GM21390 (cell line): ENCODE data around the gene TWF2.
A peak's percentile ranks its signal among the peaks of the same experiment; 100 is the strongest.

ENCODE experiments used
- ATAC-seq: cut with Tn5 transposase; IDR thresholded peaks from one replicate; pipeline ENCODE4 v1.9.1; 2021; ENCODE audit not compliant: unreplicated experiment

The TWF2 gene

GRCh38 chr3:52204337-52205073 lies 34.5 kb downstream of the TWF2 start:
- no peak for ATAC-seq

GRCh38 chr3:52203701-52204100 lies 35.3 kb downstream of the TWF2 start:
- no peak for ATAC-seq

GRCh38 chr3:52202384-52203077 lies 36.4 kb downstream of the TWF2 start:
- ATAC-seq, result no peak

- no peak for ATAC-seq
These were observed 37.8 kb downstream of the TWF2 start for GRCh38 chr3:52200981-52201679.

GRCh38 chr3:52198643-52199608 lies 40.0 kb downstream of the TWF2 start:
- ATAC-seq, result peak; percentile 1

GRCh38 chr3:52197842-52198625 lies 40.9 kb downstream of the TWF2 start, which contains the start of gene ALAS1:
ALAS1 (plus strand) TSS chr3:52198160; CDS start chr3:52199242, 1,082 bp downstream.
- ATAC-seq, result peak; percentile 73

- ATAC-seq, result no peak
These were observed 41.5 kb downstream of the TWF2 start for GRCh38 chr3:52197499-52197841.

- ATAC-seq, result no peak
These were observed 42.0 kb downstream of the TWF2 start for GRCh38 chr3:52196977-52197376.

GRCh38 chr3:52195823-52196331 lies 43.1 kb downstream of the TWF2 start:
- no peak for ATAC-seq

- no peak for ATAC-seq
These were observed 43.7 kb downstream of the TWF2 start for GRCh38 chr3:52195291-52195597.

- ATAC-seq, result no peak
These were observed 44.3 kb downstream of the TWF2 start for GRCh38 chr3:52194485-52195290.

GRCh38 chr3:52193065-52193464 lies 45.9 kb downstream of the TWF2 start:
- no peak for ATAC-seq

- no peak for ATAC-seq
These were observed 47.3 kb downstream of the TWF2 start for GRCh38 chr3:52191663-52192062.

- ATAC-seq, result no peak
These were observed 48.5 kb downstream of the TWF2 start for GRCh38 chr3:52190294-52191074.

- no peak for ATAC-seq
These were observed 50.4 kb downstream of the TWF2 start for GRCh38 chr3:52188556-52188955.

- ATAC-seq, result no peak
These were observed 52.2 kb downstream of the TWF2 start for GRCh38 chr3:52186729-52187128.

- ATAC-seq, result no peak
These were observed 53.1 kb downstream of the TWF2 start for GRCh38 chr3:52185837-52186236.

- no peak for ATAC-seq
These were observed 53.6 kb downstream of the TWF2 start for GRCh38 chr3:52185311-52185710.
